ENCODE data around the gene METTL4. TPM values are rescaled to one million over a fixed set of nuclear protein-coding genes. Genes with fewer than 3 reads are reported as not detected.

Gene METTL4
- total and polyA plus RNA-seq, 9 of the 15 experiments (the other 6 are each of a cell fraction or from before 2014, with no cell fraction given): 7.9 to 32.8 (median 22.1) TPM

- H2AFZ ChIP-seq (ENCODE audit: low read depth, low read length): no peak overlapping the region
- no peaks in the 10 kb centered on the region for H4K20me1 ChIP-seq (replicated peaks; ENCODE audit: control insufficient read depth, insufficient read depth, low read length)
- H3K79me2 ChIP-seq (ENCODE audit: control insufficient read depth, insufficient read depth, low read length): no peaks in the 10 kb centered on the region
- BruUV-seq (replicated peaks): no TSS peak
- H3K27me3 ChIP-seq (ENCODE audit: control insufficient read depth in 2 of 2, insufficient read depth in 2 of 2, low read length in 2 of 2): no peaks in the 10 kb centered on the region
- ChIA-PET CTCF (ENCODE audit: low intra/inter-chr PET ratio) (interaction anchor here (0.5 kb wide), 1 partner anchor 1780 kb away, joined by 3 read pairs; no protein-coding TSS in a partner anchor), POLR2A (interaction anchor here (0.6 to 1.5 kb wide), 2 partner anchors 10 to 505 kb away, joined by 3 to 4 read pairs; no protein-coding TSS in a partner anchor)
- H3K9ac ChIP-seq (ENCODE audit: insufficient read depth in 1 of 2, low read depth in 2 of 2, low read length in 2 of 2): no peak overlapping the region
- in situ Hi-C loops (cut with MboI): loop anchor here (25.0 kb wide), 1 partner anchor 944 kb away; no protein-coding TSS in a partner anchor
- no peaks in the 10 kb centered on the region for H3K9me1 ChIP-seq (ENCODE audit: control insufficient read depth, insufficient read depth, low read length)
- 38% methylated on average over 2 of the region's 2 CpGs for WGBS (ENCODE audit: insufficient coverage, low coverage, missing lambda C conversion rate)
- no peaks in the 10 kb centered on the region for H3K4me1 ChIP-seq (replicated peaks in 1 of 2; ENCODE audit: control insufficient read depth in 2 of 2, insufficient read depth in 2 of 2, low read length in 2 of 2)
- ATAC-seq (no peak), FAIRE-seq (no peak), DNase-seq (ENCODE audit: extremely low read depth in 1 of 4, low spot score in 3 of 4) (no peak)
- H3K4me3 ChIP-seq: no peak overlapping the region
- TF ChIP-seq NR4A1 (CRISPR knock-in tag; IDR thresholded peaks at IDR 0.05) (no peak), NR4A1 (tag; IDR thresholded peaks at IDR 0.05) (no peak), SRF (CRISPR knock-in tag; IDR thresholded peaks at IDR 0.05) (peak; percentile 79 to 96), SREBF1 (IDR thresholded peaks at IDR 0.05; ENCODE audit: borderline replicate concordance, low read depth, low read length) (no peak), ZNF584 (CRISPR knock-in tag; IDR thresholded peaks at IDR 0.05; ENCODE audit: low read depth) (no peak)
- no peak overlapping the region for H3K27ac ChIP-seq (ENCODE audit: extremely low read depth, low read depth, low read length)
- no peak overlapping the region for H3K4me2 ChIP-seq (ENCODE audit: insufficient read depth, low read length)
- H3K36me3 ChIP-seq (ENCODE audit: control insufficient read depth, insufficient read depth, low read length): no peaks in the 10 kb centered on the region; the same call in 2 of the 3 replicates
- H3K9me3 ChIP-seq (replicated peaks; ENCODE audit: control insufficient read depth, insufficient read depth, low read depth, low read length): no peaks in the 10 kb centered on the region
- intact Hi-C loops (cut with micrococcal nuclease): no loop called here
These were observed 39.6 kb downstream of the METTL4 start for GRCh38 chr18:2531751-2532150.

- no peaks in the 10 kb centered on the region for H3K9me3 ChIP-seq (replicated peaks; ENCODE audit: control insufficient read depth, insufficient read depth, low read depth, low read length)
- TF ChIP-seq ZNF740 (CRISPR knock-in tag; IDR thresholded peaks at IDR 0.05): no peak
- no peak for TF ChIP-seq ZNF740 (tag; IDR thresholded peaks at IDR 0.05)
- TF ChIP-seq NCOR1 (IDR thresholded peaks at IDR 0.05): no peak
- TF ChIP-seq ZMIZ1 (IDR thresholded peaks at IDR 0.05; ENCODE audit: low read depth in 2 of 2, low read length in 2 of 2): no peak
- no peak for TF ChIP-seq ZNF316 (IDR thresholded peaks at IDR 0.05)
- no peak for TF ChIP-seq ZNF324 (CRISPR knock-in tag; IDR thresholded peaks at IDR 0.05)
These were observed 42.2 kb downstream of the METTL4 start for GRCh38 chr18:2529154-2529553.

More at GRCh38 chr18:2529154-2529553, 42.2 kb downstream of the METTL4 start:
- H3K9me1 ChIP-seq (ENCODE audit: control insufficient read depth, insufficient read depth, low read length): no peaks in the 10 kb centered on the region
- no peaks in the 10 kb centered on the region for H4K20me1 ChIP-seq (replicated peaks; ENCODE audit: control insufficient read depth, insufficient read depth, low read length)
- BruUV-seq (replicated peaks): no TSS peak
- no peak for ATAC-seq
- H3K27ac ChIP-seq (ENCODE audit: extremely low read depth, low read depth, low read length): no peak overlapping the region
- intact Hi-C loops (cut with micrococcal nuclease) (no loop called here), in situ Hi-C loops (cut with MboI) (loop anchor here (25.0 kb wide), 1 partner anchor 942 kb away; no protein-coding TSS in a partner anchor)
- H3K9ac ChIP-seq (ENCODE audit: insufficient read depth in 1 of 2, low read depth in 2 of 2, low read length in 2 of 2): no peak overlapping the region
- H3K4me1 ChIP-seq (replicated peaks in 1 of 2; ENCODE audit: control insufficient read depth in 2 of 2, insufficient read depth in 2 of 2, low read length in 2 of 2): peaks cover 0 to 3% of the 10 kb centered on the region in 2 experiments; a peak in 1 of 5 replicates
- ChIA-PET CTCF (ENCODE audit: low intra/inter-chr PET ratio) (no interaction called here), POLR2A (interaction anchor here (0.7 kb wide), 1 partner anchor 600 kb away, joined by 3 read pairs; no protein-coding TSS in a partner anchor)
- no peak overlapping the region for H3K4me3 ChIP-seq
- DNase-seq (ENCODE audit: extremely low read depth in 1 of 4, low spot score in 3 of 4): no peak
- FAIRE-seq: no peak
- H3K4me2 ChIP-seq (ENCODE audit: insufficient read depth, low read length): no peak overlapping the region
- no peaks in the 10 kb centered on the region for H3K36me3 ChIP-seq (ENCODE audit: control insufficient read depth, insufficient read depth, low read length)
- no peaks in the 10 kb centered on the region for H3K79me2 ChIP-seq (ENCODE audit: control insufficient read depth, insufficient read depth, low read length)
- H2AFZ ChIP-seq (ENCODE audit: low read depth, low read length): no peak overlapping the region
- 62% methylated on average over 7 of the region's 7 CpGs for WGBS (ENCODE audit: insufficient coverage, low coverage, missing lambda C conversion rate)
- no peaks in the 10 kb centered on the region for H3K27me3 ChIP-seq (ENCODE audit: control insufficient read depth in 2 of 2, insufficient read depth in 2 of 2, low read length in 2 of 2)

Measured in K562 (cell line).